HG02885 (cell line): ENCODE results near the gene PATE4.

Experiments used
- ATAC-seq: cut with Tn5 transposase; IDR thresholded peaks from one replicate; pipeline ENCODE4 v1.9.1; 2021; ENCODE audit warnings: mild to moderate bottlenecking; ENCODE audit not compliant: unreplicated experiment, poor library complexity

Gene PATE4

GRCh38 chr11:125886997-125887372, 53.9 kb downstream of the PATE4 start:
- ATAC-seq, result peak; percentile 40

GRCh38 chr11:125887373-125888324, 54.5 kb downstream of the PATE4 start, which contains the start of gene HYLS1:
Gene HYLS1 (plus strand): TSS chr11:125887668. CDS start chr11:125899369, 11,701 bp downstream.
- peak; percentile 86 for ATAC-seq
